HG03460 (cell line): ENCODE data around the gene NME7.
"Not testable (repeated sequence)": the region's sequence is repeated elsewhere in the genome, so short reads cannot be mapped to it uniquely, and the experiment has no call there.

Experiments used
- ATAC-seq: cut with Tn5 transposase; IDR thresholded peaks from one replicate; pipeline ENCODE4 v1.9.1; 2021; ENCODE audit not compliant: unreplicated experiment

NME7 gene

DNA sequence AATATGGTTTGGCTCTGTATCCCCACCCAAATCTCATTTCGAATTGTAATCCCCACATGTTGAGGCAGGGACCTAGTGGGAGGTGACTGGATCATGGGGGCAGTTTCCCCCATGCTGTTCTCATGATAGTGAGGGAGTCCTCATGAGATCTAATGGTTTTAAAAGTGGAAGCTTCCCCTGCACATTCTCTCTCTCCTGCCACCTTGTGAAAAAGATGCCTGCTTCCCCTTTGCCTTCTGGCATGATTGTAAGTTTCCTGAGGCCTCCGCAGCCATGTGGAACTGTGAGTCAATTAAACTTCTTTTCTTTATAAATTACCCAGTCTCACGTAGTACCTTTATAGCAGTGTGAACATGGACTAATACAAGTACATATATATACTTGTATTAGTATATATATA is 25.5 kb downstream of the NME7 start:
- not testable (repeated sequence) for ATAC-seq

DNA sequence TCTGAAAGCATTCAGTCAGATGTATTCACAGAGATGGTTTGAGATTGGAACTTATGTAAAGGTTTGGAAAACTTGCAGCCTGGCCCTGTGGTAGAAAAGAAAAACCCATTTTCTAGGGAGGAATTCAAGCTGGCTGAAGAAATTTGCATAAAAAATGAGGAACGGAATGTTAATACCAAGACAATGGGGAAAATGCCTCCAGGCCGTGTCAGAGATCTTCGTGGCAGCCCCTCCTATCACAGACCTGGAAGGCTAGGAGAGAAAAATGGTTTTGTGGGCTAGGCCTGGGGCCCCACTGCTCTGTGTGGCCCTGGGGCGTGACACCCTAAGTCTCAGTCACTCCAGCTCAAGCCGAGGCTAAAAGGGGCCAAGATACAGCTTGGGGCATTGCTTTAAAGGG is 26.7 kb downstream of the NME7 start:
- ATAC-seq, result no peak

DNA sequence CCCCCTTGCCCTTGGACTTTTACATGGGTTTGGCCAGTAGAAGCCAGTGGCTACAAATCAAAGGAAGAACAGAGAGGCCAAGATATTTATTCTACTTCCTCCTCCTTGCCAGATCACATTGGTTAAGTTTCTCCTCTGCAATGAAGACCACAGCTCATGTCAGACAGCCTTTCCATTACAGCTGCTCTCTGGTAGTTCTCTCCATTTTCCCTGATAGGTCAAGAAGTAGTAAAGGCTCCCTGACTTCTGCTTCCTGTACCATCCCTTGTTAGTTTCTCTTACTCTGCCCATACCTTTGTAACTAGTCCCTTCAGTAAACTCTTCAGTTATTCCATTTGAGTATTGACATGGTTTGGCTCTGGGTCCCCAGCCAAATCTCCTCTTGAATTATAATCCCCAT is 27.8 kb downstream of the NME7 start:
- no peak for ATAC-seq

DNA sequence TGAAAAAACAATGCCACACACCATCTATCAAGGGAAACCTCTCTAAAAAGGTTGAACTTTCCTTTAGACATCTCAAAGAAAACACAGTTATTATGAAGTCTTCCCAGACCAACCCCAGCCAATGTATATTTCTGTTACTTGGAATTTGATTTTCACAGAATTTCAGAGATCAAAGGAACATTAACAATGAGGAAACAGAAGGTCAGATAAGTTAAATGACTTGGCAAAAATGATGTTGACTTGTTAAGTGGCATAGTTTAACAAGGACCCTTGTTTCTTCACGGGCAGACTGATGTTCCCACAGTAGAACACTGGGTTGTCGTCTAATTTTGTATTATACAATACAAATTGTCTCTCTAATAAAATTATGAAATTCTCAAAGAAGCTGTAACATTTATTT is 29.0 kb downstream of the NME7 start:
- ATAC-seq, result no peak

DNA sequence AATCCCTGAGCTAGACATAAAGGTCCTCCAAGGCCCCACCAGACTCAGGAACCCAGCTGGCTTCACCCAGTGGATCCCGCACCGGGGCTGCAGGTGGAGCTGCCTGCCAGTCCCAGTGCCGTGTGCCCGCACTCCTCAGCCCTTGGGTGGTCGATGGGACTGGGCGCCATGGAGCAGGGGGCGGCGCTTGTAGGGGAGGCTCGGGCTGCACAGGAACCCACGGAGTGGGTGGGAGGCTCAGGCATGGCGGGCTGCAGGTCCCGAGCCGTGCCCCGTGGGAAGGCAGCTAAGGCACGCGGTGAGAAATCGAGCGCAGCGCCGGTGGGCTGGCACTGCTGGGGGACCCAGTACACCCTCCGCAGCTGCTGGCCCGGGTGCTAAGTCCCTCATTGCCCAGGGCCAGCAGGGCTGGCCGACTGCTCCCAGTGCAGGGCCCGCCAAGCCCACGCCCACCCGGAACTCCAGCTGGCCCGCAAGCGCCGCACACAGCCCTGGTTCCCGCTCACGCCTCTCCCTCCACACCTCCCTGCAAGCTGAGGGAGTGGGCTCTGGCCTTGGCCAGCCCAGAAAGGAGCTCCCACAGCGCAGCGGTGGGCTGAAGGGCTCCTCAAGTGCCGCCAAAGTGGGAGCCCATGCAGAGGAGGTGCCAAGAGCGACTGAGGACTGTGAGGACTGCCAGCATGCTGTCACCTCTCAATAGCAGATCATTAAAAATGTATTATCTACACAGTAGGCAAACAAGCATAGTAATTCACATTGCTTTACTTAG is 30.5 kb downstream of the NME7 start:
- not testable (repeated sequence) for ATAC-seq

DNA sequence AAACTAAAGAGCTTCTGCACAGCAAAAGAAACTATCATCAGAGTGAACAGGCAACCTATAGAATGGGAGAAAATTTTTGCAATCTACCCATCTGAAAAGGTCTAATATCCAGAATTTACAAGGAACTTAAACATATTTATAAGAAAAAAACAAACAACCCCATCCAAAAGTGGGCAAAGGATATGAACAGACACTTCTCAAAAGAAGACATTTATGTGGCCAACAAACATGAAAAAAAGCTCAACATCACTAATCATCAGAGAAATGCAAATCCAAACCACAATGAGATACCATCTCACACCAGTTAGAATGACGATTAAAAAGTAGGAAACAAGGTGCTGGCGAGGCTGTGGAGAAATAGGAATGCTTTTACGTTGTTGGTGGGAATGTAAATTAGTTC is 32.9 kb downstream of the NME7 start:
- not testable (repeated sequence) for ATAC-seq

DNA sequence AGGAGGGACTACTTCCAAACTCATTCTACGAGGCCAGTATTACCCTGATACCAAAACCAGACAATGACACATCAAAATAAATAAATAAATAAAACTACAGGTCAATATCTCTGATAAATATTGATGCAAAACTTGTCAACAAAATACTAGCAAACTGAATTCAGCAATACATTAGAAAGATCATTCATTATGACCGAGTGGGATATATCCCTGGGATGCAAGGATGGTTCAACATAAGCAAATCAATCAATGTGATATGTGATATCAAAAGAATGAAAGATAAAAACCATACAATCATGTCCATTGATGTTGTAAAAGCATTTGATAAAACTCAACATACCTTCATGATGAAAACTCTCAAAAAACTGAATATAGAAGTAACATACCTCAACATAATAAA is 36.7 kb downstream of the NME7 start:
- ATAC-seq, result no peak

DNA sequence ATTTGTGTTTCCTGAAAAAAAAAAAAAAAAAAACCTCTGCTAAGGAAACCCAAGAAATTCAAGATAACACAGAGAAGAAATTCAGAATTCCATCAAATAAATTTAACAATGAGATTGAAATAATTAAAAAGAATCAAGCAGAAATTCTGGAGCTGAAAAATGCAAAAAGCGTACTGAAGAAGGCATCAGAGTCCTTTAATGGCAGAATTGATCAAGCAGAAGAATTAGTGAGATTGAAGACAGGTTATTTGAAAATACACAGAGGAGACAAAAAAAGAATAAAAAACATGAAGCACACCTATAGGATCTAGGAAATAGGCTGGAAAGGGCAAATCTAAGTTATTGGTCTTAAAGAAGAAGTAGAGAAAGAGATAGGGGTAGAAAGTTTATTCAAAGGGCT is 38.2 kb downstream of the NME7 start:
- ATAC-seq, result no peak

DNA sequence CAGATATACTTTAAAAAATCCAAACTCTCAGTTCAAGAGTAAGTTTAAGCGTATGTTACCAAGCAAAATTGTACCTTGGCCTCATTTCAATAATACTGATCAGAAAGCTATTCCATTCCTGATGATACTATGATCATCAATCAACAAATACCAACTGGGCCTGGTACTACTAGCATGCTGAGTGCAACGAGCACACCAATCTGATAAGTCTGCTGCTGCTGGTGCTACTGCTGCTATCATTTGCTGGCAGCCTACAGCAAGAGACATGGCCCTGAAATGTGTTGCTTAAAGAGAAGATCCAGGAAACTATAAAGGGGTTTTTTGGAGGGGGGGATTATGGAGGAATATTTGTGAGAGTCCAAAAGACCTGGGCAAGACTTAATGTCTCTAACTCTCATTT is 39.7 kb downstream of the NME7 start:
- no peak for ATAC-seq

DNA sequence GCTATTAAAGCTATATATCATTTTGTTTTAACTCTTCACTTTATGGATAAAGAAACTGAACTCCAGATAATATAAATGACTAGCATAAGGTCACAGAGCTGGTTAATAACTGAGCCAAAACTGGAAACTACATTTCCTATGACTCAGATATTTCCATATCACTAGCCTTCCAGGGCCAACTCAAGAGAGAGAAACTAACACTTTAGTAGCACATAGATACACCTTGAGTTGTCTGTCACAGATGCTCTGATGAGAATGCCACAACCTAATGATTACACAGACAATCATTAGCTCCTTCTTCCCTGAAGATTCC is 40.7 kb downstream of the NME7 start:
- ATAC-seq, result peak; percentile 97

DNA sequence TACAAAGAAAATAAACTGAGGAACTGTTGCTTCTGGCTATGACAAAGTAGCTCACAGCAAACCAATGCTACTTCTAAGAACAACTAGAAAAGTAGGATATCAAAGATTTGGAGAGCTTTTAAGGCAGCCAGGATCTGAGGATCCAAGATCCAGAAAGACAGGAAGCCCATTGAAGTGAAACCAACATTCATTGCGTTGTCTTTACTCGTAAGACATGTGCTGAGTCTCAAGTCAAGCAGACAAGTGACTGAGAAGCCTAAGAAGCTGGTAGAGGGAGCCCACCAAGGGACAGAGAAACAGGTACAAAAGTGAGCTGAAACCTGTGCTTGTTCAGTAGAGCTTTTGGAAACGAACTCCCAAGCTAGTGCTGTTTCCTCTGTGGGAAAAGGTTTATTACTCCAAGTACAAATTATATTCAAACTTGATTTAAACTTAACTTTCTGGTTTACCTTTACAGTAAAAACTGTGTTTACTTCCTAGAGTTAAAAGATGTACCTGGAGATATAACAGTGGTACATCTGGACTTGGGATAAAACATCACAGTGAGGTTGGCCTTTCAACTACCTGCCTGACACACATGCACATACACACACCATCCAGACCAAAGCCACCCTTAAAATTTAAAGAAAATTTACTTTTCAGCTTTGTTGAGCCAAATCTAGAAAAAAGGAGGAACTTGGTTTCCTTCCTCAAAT is 41.2 kb downstream of the NME7 start:
- peak; percentile 33 for ATAC-seq

DNA sequence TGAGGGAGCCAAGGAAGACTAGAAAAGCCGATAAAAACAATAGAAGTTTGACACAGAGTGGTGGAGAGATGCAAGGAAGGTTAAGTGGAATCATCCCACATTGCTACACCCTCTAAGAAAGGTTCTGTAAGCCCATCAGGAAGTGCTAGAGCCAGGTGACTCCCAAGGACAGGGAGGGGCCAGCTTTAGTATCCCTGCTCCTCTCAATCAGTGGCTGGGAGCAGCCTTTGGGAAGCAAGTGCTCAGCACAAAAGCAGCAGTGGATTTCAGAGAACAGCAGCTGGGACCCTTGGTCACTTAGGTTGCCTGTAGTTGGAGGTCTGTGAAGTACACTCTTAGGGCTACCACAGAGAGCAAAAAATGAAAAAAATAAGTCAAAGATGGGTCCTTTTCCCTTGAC is 42.5 kb downstream of the NME7 start:
- no peak for ATAC-seq

DNA sequence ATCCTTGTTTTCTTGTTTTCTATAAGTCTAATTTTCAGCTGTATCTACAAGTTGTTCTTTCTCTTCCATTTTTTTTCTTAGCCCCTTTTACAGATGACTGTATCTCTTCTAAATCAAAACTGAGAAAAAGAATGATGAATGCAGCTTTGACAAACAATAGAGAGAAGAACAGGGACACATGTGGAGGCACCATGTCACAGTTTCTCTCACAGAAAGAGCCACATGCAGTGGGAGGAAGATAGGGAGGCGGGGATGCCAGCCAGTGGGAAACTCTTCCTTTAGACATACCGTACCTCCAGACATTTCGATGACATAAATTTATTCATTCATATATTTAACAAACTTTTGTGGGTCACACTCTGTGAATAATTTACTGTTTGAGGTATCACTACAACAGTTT is 45.5 kb downstream of the NME7 start:
- no peak for ATAC-seq

DNA sequence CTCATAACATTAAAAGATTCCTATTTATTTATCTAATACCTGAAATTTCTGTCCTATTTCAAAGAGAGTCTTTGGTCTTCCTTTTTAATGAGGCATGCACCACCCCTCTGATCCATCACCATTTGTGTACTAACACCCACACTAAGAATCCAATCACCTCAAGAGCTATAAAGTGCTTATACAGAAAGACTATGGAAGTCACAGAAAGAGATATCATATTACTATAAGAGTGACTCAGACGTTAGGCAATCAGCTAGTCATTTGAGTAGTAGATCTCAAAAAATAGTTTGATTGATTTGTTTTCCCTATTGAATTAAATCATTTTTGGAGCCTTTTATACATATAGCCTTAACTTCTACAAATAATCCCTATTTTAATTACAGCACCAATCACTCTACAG is 46.1 kb downstream of the NME7 start:
- no peak for ATAC-seq

DNA sequence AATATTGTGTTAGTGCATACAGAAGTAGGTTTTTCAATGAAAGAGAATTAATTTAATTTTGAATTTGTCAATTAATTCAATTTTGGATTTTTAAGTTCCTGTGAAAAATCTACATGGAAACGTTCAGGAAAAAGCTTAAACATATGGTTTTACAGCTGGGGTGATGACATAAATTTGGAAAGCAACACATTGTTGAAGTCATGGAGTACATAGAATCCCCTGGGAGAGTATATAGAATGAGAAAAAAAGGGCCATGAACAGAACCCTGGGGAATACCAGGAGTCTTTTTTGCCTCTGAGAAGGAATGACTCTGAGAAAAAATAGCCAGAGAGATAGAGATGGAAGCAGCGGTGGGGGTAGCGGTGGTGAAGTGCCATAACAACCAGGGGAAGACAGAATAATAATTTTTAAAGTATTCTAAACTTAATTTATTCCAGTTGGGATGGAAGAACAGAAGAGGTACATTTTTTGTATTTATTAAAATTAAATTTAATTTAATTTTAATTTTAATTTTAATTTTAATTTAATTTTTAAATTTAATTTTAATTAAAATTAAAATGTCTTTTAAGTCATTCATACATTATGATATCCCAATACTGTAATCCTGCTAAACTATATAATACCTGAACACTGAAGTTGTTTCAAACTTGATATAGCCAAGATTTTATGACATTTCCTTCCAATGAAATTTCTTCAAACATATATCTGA is 48.9 kb downstream of the NME7 start:
- ATAC-seq, result no peak

DNA sequence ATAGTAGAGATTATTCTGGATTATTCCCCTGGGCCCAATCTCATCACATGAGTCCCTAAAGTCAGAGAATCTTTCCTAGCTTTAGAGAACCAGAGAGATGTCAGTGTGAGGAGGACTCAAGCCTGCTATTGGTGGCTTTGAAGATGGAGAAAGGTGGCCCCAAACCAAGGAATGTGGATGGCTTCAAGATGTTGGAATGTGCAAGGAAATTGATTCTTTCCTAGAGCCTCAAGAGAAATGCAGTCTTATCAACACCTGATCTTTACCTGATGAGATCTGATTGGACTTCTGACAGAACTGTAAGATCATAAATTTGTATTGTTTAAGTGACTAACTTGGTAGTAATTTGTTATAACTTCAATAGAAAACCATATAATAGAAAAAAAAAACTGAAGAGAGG is 51.0 kb downstream of the NME7 start:
- ATAC-seq, result no peak

DNA sequence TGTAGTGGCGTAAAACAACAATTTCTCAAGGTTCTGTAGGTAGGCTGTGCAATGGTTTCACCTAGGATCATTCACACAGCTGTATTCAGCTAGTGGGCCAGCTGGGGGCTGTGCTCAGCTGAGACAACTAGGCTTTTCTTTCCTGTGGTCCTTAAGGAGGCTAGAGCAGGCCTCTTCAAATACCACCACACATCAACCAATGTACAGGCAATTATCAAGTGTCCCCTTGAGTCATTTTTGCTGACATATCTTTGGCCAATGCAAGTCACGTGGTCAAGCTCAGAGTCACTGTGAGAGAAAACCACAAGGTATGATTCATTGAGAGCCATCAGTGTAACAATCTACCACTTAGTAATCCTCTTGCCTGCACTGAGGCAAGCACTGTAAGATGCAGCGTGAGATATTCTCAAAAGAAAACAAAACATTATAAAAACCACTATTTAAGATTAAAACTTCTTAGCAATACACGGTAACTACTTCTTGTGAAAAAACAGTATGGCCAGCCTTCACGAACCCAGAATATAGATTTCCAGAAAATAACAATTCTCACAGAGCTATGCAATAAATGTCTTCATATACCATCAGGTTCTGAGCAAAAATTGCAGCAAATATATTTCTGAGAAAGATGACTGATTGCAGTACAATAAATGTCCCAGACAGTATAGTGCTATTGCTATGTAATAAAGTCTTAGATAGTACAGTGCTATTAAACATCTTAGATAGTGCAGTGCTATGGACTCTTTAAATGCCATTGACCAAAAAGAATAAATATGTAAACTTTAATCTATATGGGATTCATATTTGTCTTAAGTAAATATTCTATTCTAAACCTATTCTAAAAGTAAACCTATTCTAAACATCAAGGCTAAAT is 55.3 kb downstream of the NME7 start:
- ATAC-seq, result no peak

DNA sequence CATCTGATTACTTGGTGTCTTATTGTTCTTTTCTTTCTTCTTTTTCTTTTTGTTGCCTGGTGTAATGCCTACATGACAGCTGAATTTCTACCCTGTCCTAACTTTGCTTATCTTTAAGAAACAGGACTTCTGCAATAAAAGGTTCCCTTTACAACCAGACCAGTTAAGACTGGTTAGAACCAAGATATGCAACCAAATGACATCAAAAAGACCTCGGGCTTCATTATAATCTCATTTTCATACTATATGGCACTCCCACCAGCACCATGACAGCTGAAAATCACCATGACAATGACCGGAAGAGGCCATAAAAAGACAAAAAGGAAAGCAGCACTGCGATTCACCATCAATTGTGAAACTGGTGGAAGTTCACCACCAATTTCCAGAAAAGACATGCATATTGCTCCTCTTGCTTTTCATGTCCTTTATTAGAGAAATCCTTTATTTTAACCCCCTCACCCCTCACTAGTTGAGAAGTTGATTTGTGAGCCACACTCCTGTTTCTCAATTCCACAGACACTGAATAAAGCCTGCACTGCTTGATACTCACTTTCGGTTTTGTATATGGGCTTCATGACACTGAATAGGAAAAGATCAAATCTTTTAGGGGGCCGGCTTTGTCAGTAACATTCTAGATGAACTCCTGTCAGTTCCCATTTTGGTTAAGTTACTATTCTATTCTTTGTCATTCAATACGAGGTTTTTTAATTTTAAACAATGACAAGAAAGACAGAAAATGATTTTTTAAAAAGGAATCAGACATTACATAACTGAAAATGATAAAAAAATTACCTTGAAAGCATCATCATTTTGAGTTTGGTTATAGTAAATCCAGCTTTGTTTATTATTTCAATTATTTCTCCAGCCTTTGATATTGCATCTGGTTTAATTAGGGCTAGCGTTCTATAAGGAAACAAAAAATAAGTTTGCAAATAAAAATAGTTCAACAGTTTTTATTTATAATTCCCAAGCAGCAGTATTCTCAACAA is 58.1 kb downstream of the NME7 start:
- ATAC-seq, result peak; percentile 66

DNA sequence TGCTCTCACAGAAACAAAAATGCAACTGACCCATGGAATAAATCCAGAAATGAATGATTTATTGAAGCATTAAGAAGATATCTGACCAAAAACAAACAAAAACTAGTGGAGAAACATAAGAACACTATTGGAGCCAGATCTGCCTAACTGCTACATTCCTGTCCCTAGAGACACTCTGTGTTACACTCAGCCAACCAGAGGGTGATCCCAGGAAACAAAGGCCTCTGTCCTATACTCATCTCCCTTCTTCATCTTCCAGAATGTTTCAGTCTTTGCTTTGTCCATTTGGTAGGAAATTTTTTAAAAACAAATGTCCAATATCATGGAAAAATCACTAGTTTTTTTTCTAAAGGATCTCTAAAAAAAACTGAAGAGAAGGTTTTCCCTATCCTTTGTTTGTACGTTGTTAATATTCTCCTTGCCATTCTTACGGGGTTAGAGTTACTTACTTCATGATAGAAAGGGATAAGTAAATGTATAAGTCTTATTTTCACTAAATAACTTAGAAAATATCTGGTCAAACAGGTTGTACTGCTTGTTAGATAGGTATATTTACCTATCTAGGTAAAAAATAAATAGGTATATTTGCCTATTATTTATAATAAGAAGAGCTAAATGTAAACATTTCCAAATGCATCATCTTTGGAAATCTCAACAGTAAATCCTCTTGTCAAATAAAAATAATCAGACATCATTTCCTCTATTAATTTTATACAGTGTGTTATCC is 59.1 kb downstream of the NME7 start:
- ATAC-seq, result no peak
